Karpas-422 (cell line): Measurements from ENCODE around the gene TFF3. TPM values are rescaled to one million over a fixed set of nuclear protein-coding genes. Genes with fewer than 3 reads are reported as not detected.

Experiments used
- DNase-seq: peaks from one replicate; pipeline ENCODE4 v3.0.0-alpha.2; 2015
- H2AFZ ChIP-seq: fragments of 200-600 bp; sonication (generic); 2 replicates; pipeline ENCODE4 v1.6.1; 2014; ENCODE audit warnings: antibody characterized with exemption, low read length, mixed read lengths
- H3K27ac ChIP-seq: fragments of 200-600 bp; sonication (generic); 2 replicates; pipeline ENCODE4 v1.5.1; 2014; ENCODE audit warnings: mild to moderate bottlenecking, low read length, moderate library complexity
- H3K27me3 ChIP-seq: fragments of 200-600 bp; sonication (generic); 2 replicates; pipeline ENCODE4 v1.6.1; 2014; ENCODE audit warnings: low read length, mixed read lengths
- H3K36me3 ChIP-seq: fragments of 200-600 bp; sonication (generic); 2 replicates; pipeline ENCODE4 v1.6.1; 2014; ENCODE audit warnings: low read length, mixed read lengths; ENCODE audit not compliant: insufficient read depth
- H3K4me1 ChIP-seq: fragments of 200-600 bp; sonication (generic); 2 replicates; pipeline ENCODE4 v1.6.1; 2014; ENCODE audit warnings: mild to moderate bottlenecking, low read length, mixed read lengths
- H3K4me2 ChIP-seq: fragments of 200-600 bp; sonication (generic); 2 replicates; pipeline ENCODE4 v1.6.1; 2014; ENCODE audit warnings: low read length, low read depth, mild to moderate bottlenecking; ENCODE audit not compliant: poor library complexity, severe bottlenecking
- H3K4me3 ChIP-seq: fragments of 200-600 bp; sonication (generic); 2 replicates; pipeline ENCODE4 v1.5.1; 2014; ENCODE audit warnings: mild to moderate bottlenecking, antibody characterized with exemption, low read length, mixed read lengths
- H3K79me2 ChIP-seq: fragments of 200-600 bp; sonication (generic); 2 replicates; pipeline ENCODE4 v1.6.1; 2014; ENCODE audit warnings: mild to moderate bottlenecking, low read length, mixed read lengths
- H3K9ac ChIP-seq: fragments of 200-600 bp; sonication (generic); 2 replicates; pipeline ENCODE4 v1.6.0; 2014; ENCODE audit warnings: low read length
- H3K9me2 ChIP-seq: fragments of 200-600 bp; sonication (generic), shearing (Covaris generic); replicated peaks from 2 replicates; pipeline ENCODE4 v1.6.0; 2014; ENCODE audit warnings: mild to moderate bottlenecking, low read length, moderate library complexity; ENCODE audit not compliant: insufficient read depth
- H3K9me3 ChIP-seq: fragments of 300-700, 200-600 bp; sonication (generic); 2 replicates; pipeline ENCODE4 v1.6.1; 2014; ENCODE audit warnings: low read length, mixed read lengths
- H4K20me1 ChIP-seq: fragments of 200-600 bp; sonication (generic); 2 replicates; pipeline ENCODE4 v1.6.1; 2014; ENCODE audit warnings: mild to moderate bottlenecking, antibody characterized with exemption, low read length, low read depth; ENCODE audit not compliant: insufficient read depth
- total RNA-seq: library from RNA; depleted of rRNA; stranded (reverse); fragments of >200 nt; shearing (Covaris generic); gene quantifications from 2 replicates; pipeline ENCODE4 v1.2.3, GENCODE V29; 2014; ENCODE audit warnings: low replicate concordance

TFF3 gene
- total RNA-seq, 1 experiment from 2014 or later = not detected

DNA sequence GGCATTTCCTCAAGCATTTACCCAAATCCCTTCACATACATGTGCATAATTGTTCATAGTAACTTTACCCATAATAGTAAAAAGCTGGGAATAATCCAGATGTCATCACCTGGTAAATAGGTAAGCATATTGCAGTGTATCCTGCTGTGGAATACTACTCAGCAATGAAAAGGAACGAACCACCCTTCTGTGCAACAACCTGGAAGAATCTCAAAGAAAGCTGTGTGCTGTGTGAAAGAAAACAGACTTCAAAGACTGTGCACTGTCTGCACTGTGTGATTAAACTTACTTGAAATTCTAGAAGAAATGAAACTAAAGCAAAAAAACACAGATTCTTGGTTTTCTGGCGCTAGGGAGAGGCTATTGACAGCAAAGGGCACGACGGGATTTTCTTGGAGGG, 22.1 kb upstream of the TFF3 start:
- no peak overlapping the region for H3K4me2 ChIP-seq
- no peaks in the 10 kb centered on the region for H3K9me3 ChIP-seq
- no peaks in the 10 kb centered on the region for H3K79me2 ChIP-seq
- no peaks in the 10 kb centered on the region for H3K9me2 ChIP-seq
- H3K9ac ChIP-seq = no peak overlapping the region
- H2AFZ ChIP-seq = no peak overlapping the region
- no peaks in the 10 kb centered on the region for H3K27me3 ChIP-seq
- no peak overlapping the region for H3K27ac ChIP-seq
- DNase-seq = no peak
- H3K4me1 ChIP-seq = peaks cover 6% of the 10 kb centered on the region; the same call in 1 of the 2 replicates
- no peaks in the 10 kb centered on the region for H3K36me3 ChIP-seq
- H4K20me1 ChIP-seq = peaks cover 4% of the 10 kb centered on the region; the same call in 1 of the 2 replicates
- no peak overlapping the region for H3K4me3 ChIP-seq

DNA sequence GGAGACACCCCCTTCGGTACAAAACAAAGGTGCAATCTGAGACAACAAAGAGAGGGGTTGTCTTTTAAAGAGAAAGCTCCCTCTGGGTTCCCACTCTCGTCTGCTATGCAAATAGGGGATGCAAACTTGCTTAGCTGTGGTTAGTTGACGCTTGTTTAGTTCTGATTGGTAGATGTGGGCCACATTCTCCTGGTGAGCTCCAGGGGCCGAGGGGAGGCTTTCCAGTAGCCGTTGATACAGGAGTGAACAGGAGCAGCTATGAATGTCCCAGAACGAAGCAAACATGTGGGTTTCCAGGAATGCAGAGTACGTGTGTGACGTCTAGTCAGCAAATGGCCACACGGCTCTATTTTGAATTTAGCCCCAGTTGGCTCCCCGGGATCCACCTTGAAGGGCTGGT, 20.8 kb upstream of the TFF3 start:
- no peaks in the 10 kb centered on the region for H3K9me3 ChIP-seq
- no peak overlapping the region for H2AFZ ChIP-seq
- no peaks in the 10 kb centered on the region for H3K36me3 ChIP-seq
- no peak overlapping the region for H3K4me2 ChIP-seq
- DNase-seq = no peak
- H3K79me2 ChIP-seq = no peaks in the 10 kb centered on the region
- H3K9ac ChIP-seq = no peak overlapping the region
- H3K9me2 ChIP-seq = no peaks in the 10 kb centered on the region
- H3K27ac ChIP-seq = no peak overlapping the region
- H4K20me1 ChIP-seq = peaks cover 4% of the 10 kb centered on the region; the same call in 1 of the 2 replicates
- no peak overlapping the region for H3K4me3 ChIP-seq
- no peaks in the 10 kb centered on the region for H3K27me3 ChIP-seq
- H3K4me1 ChIP-seq = peaks cover 6% of the 10 kb centered on the region; the same call in 1 of the 2 replicates

- Histone ChIP-seq H4K20me1 (no peaks in the 10 kb centered on the region), H2AFZ (no peak overlapping the region), H3K4me1 (peaks cover 10% of the 10 kb centered on the region; the same call in 1 of the 2 replicates), H3K9ac (no peak overlapping the region), H3K4me3 (no peak overlapping the region), H3K79me2 (no peaks in the 10 kb centered on the region), H3K9me2 (no peaks in the 10 kb centered on the region), H3K27me3 (no peaks in the 10 kb centered on the region), H3K9me3 (no peaks in the 10 kb centered on the region), H3K27ac (no peak overlapping the region), H3K36me3 (no peaks in the 10 kb centered on the region), H3K4me2 (no peak overlapping the region)
- DNase-seq = no peak
Observed at GRCh38 chr21:42332557-42333317, 17.5 kb upstream of the TFF3 start.

DNA sequence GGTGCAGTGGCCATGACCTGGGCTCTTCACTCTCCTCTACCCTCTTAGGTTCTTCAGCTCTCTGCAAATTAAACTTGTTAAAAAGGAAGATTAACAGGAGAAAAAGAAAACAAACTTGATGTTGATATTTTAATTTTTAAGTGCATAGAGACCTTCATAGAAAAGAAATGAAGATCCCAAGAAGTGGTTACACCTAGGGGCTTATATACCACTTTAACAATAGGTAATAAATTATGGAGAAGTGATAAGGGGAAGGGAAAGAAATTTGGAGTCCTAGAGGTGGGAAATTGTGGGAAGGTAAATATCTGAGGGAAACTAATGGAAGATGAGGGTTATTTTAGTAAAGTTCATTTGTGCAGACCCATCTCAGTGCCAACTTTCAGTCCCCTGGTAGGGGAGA, 16.5 kb upstream of the TFF3 start:
- Histone ChIP-seq H4K20me1 (no peaks in the 10 kb centered on the region), H3K9me2 (no peaks in the 10 kb centered on the region), H2AFZ (no peak overlapping the region), H3K79me2 (no peaks in the 10 kb centered on the region), H3K4me3 (no peak overlapping the region), H3K9me3 (no peaks in the 10 kb centered on the region), H3K4me1 (peaks cover 10% of the 10 kb centered on the region; the same call in 1 of the 2 replicates), H3K36me3 (no peaks in the 10 kb centered on the region), H3K27me3 (no peaks in the 10 kb centered on the region), H3K9ac (no peak overlapping the region), H3K27ac (no peak overlapping the region), H3K4me2 (no peak overlapping the region)
- no peak for DNase-seq

GRCh38 chr21:42330380-42331371, 15.5 kb upstream of the TFF3 start:
- H3K27ac ChIP-seq = no peak overlapping the region
- no peaks in the 10 kb centered on the region for H3K9me2 ChIP-seq
- peak; percentile 48 for DNase-seq
- no peak overlapping the region for H3K4me2 ChIP-seq
- H3K79me2 ChIP-seq = no peaks in the 10 kb centered on the region
- H3K4me3 ChIP-seq = no peak overlapping the region
- H3K9me3 ChIP-seq = no peaks in the 10 kb centered on the region
- H4K20me1 ChIP-seq = no peaks in the 10 kb centered on the region
- no peaks in the 10 kb centered on the region for H3K36me3 ChIP-seq
- no peaks in the 10 kb centered on the region for H3K27me3 ChIP-seq
- no peak overlapping the region for H3K9ac ChIP-seq
- H2AFZ ChIP-seq = no peak overlapping the region
- peaks cover 5% of the 10 kb centered on the region; the same call in 1 of the 2 replicates for H3K4me1 ChIP-seq

DNA sequence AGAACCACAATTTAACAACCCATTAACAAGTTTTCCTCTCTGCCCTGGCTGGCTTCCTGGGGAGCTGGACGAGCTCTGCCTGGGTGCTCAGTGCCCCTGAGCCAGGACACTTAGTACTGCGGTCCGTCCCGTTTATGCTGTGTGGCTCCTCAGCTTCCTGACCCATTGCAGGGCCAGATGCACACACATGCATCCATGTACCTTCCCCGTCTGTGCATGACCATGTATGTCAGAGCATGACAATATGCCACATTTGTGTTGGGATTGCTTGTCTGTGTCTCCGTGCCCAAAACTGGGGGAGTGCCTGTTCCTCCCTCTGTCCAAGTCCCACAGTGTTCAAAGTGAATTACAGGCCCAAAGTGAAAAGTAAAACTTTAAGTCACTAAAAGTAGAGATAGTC, 9.7 kb upstream of the TFF3 start:
- no peaks in the 10 kb centered on the region for H3K36me3 ChIP-seq
- no peak overlapping the region for H3K9ac ChIP-seq
- H3K79me2 ChIP-seq = no peaks in the 10 kb centered on the region
- no peak overlapping the region for H3K27ac ChIP-seq
- no peaks in the 10 kb centered on the region for H3K9me2 ChIP-seq
- H3K4me3 ChIP-seq = no peak overlapping the region
- no peak overlapping the region for H3K4me2 ChIP-seq
- no peak overlapping the region for H2AFZ ChIP-seq
- no peak for DNase-seq
- H3K27me3 ChIP-seq = no peaks in the 10 kb centered on the region
- no peaks in the 10 kb centered on the region for H3K9me3 ChIP-seq
- no peaks in the 10 kb centered on the region for H3K4me1 ChIP-seq
- no peaks in the 10 kb centered on the region for H4K20me1 ChIP-seq

- H3K4me2 ChIP-seq = no peak overlapping the region
- no peak overlapping the region for H3K27ac ChIP-seq
- no peak overlapping the region for H3K9ac ChIP-seq
- no peaks in the 10 kb centered on the region for H3K9me3 ChIP-seq
- no peaks in the 10 kb centered on the region for H3K4me1 ChIP-seq
- H3K79me2 ChIP-seq = no peaks in the 10 kb centered on the region
- H4K20me1 ChIP-seq = no peaks in the 10 kb centered on the region
- H3K4me3 ChIP-seq = no peak overlapping the region
- H2AFZ ChIP-seq = no peak overlapping the region
- H3K9me2 ChIP-seq = no peaks in the 10 kb centered on the region
- DNase-seq = no peak
- H3K27me3 ChIP-seq = no peaks in the 10 kb centered on the region
- no peaks in the 10 kb centered on the region for H3K36me3 ChIP-seq
Observed at GRCh38 chr21:42321845-42322244, 6.6 kb upstream of the TFF3 start.

- Histone ChIP-seq H3K4me3 (no peak overlapping the region), H3K36me3 (no peaks in the 10 kb centered on the region), H3K9me2 (no peaks in the 10 kb centered on the region), H3K4me1 (no peaks in the 10 kb centered on the region), H3K9ac (no peak overlapping the region), H3K27ac (no peak overlapping the region), H4K20me1 (no peaks in the 10 kb centered on the region), H3K79me2 (no peaks in the 10 kb centered on the region), H3K9me3 (no peaks in the 10 kb centered on the region), H3K27me3 (no peaks in the 10 kb centered on the region), H3K4me2 (no peak overlapping the region), H2AFZ (no peak overlapping the region)
- DNase-seq = no peak
Observed at GRCh38 chr21:42321231-42321630, 6.0 kb upstream of the TFF3 start.
